ENCODE data around the gene LRP4.

LRP4 gene

GRCh38 chr11:46846510-46846830 lies 71.9 kb downstream of the LRP4 start:
- 0 out of 2 replicates have a peak, but pooled peaks cover 4% of the 10 kb centered on the region for H3K36me3 ChIP-seq (ENCODE audit: control insufficient read depth, insufficient read depth, low read length)
- no peaks in the 10 kb centered on the region for H3K9me3 ChIP-seq (ENCODE audit: control insufficient read depth, insufficient read depth, low read depth, low read length)
- H3K4me3 ChIP-seq (ENCODE audit: low read depth, low read length) = peak overlapping the region; percentile 96
- H3K27me3 ChIP-seq (ENCODE audit: control insufficient read depth, insufficient read depth, low read length) = peaks cover 27% of the 10 kb centered on the region
- peaks cover 28% of the 10 kb centered on the region for H3K4me1 ChIP-seq (ENCODE audit: control insufficient read depth, insufficient read depth, low read length)
- H3K27ac ChIP-seq (ENCODE audit: low read depth, low read length) = no peak overlapping the region
- peak overlapping the region; percentile 23 for H3K9ac ChIP-seq (ENCODE audit: low read length)

- H3K9me3 ChIP-seq (ENCODE audit: control insufficient read depth, insufficient read depth, low read depth, low read length) = no peaks in the 10 kb centered on the region
- H3K9ac ChIP-seq (ENCODE audit: low read length) = peak within 1 kb of the TSS; percentile 93
- peak within 1 kb of the TSS; percentile 96 for H3K4me3 ChIP-seq (ENCODE audit: low read depth, low read length)
- H3K27me3 ChIP-seq (ENCODE audit: control insufficient read depth, insufficient read depth, low read length) = peaks cover 27% of the 10 kb centered on the region
- H3K36me3 ChIP-seq (ENCODE audit: control insufficient read depth, insufficient read depth, low read length) = 0 out of 2 replicates have a peak, but pooled peaks cover 8% of the 10 kb centered on the region
- peaks cover 23% of the 10 kb centered on the region for H3K4me1 ChIP-seq (ENCODE audit: control insufficient read depth, insufficient read depth, low read length)
- peak within 1 kb of the TSS; percentile 80; the same call in 1 of the 2 replicates for H3K27ac ChIP-seq (ENCODE audit: low read depth, low read length)
Observed at GRCh38 chr11:46845740-46846509, 72.4 kb downstream of the LRP4 start, which contains the start of gene CKAP5. TSS of gene CKAP5 (minus strand) at chr11:46846280. CDS start at chr11:46821231, 25,049 bp downstream.

- 0 out of 2 replicates have a peak, but pooled peaks cover 8% of the 10 kb centered on the region for H3K36me3 ChIP-seq (ENCODE audit: control insufficient read depth, insufficient read depth, low read length)
- no peaks in the 10 kb centered on the region for H3K9me3 ChIP-seq (ENCODE audit: control insufficient read depth, insufficient read depth, low read depth, low read length)
- H3K4me1 ChIP-seq (ENCODE audit: control insufficient read depth, insufficient read depth, low read length) = peaks cover 19% of the 10 kb centered on the region
- peak overlapping the region; percentile 93 for H3K9ac ChIP-seq (ENCODE audit: low read length)
- H3K27me3 ChIP-seq (ENCODE audit: control insufficient read depth, insufficient read depth, low read length) = peaks cover 26% of the 10 kb centered on the region
- no peak overlapping the region for H3K27ac ChIP-seq (ENCODE audit: low read depth, low read length)
- H3K4me3 ChIP-seq (ENCODE audit: low read depth, low read length) = peak overlapping the region; percentile 96
Observed at GRCh38 chr11:46845440-46845739, 73.0 kb downstream of the LRP4 start.

- H3K27ac ChIP-seq (ENCODE audit: low read depth, low read length) = no peak overlapping the region
Observed at GRCh38 chr11:46840116-46840515, 78.2 kb downstream of the LRP4 start.

GRCh38 chr11:46838501-46838900 lies 79.8 kb downstream of the LRP4 start:
- Histone ChIP-seq H3K9ac (ENCODE audit: low read length) (no peak overlapping the region), H3K4me1 (ENCODE audit: control insufficient read depth, insufficient read depth, low read length) (peaks cover 24% of the 10 kb centered on the region), H3K36me3 (ENCODE audit: control insufficient read depth, insufficient read depth, low read length) (peaks cover 8% of the 10 kb centered on the region; the same call in 1 of the 2 replicates), H3K4me3 (ENCODE audit: low read depth, low read length) (no peak overlapping the region), H3K9me3 (ENCODE audit: control insufficient read depth, insufficient read depth, low read depth, low read length) (no peaks in the 10 kb centered on the region), H3K27ac (ENCODE audit: low read depth, low read length) (no peak overlapping the region), H3K27me3 (ENCODE audit: control insufficient read depth, insufficient read depth, low read length) (no peaks in the 10 kb centered on the region)

More at GRCh38 chr11:46840116-46840515, 78.2 kb downstream of the LRP4 start:
- no peak overlapping the region for H3K4me3 ChIP-seq (ENCODE audit: low read depth, low read length)
- no peak overlapping the region for H3K9ac ChIP-seq (ENCODE audit: low read length)
- peaks cover 8% of the 10 kb centered on the region; the same call in 1 of the 2 replicates for H3K36me3 ChIP-seq (ENCODE audit: control insufficient read depth, insufficient read depth, low read length)
- no peaks in the 10 kb centered on the region for H3K27me3 ChIP-seq (ENCODE audit: control insufficient read depth, insufficient read depth, low read length)
- H3K4me1 ChIP-seq (ENCODE audit: control insufficient read depth, insufficient read depth, low read length) = peaks cover 24% of the 10 kb centered on the region
- no peaks in the 10 kb centered on the region for H3K9me3 ChIP-seq (ENCODE audit: control insufficient read depth, insufficient read depth, low read depth, low read length)

- no peaks in the 10 kb centered on the region for H3K9me3 ChIP-seq (ENCODE audit: control insufficient read depth, insufficient read depth, low read depth, low read length)
- H3K36me3 ChIP-seq (ENCODE audit: control insufficient read depth, insufficient read depth, low read length) = peaks cover 8% of the 10 kb centered on the region; the same call in 1 of the 2 replicates
- no peaks in the 10 kb centered on the region for H3K27me3 ChIP-seq (ENCODE audit: control insufficient read depth, insufficient read depth, low read length)
- no peak overlapping the region for H3K9ac ChIP-seq (ENCODE audit: low read length)
- no peak overlapping the region for H3K4me3 ChIP-seq (ENCODE audit: low read depth, low read length)
- peaks cover 18% of the 10 kb centered on the region for H3K4me1 ChIP-seq (ENCODE audit: control insufficient read depth, insufficient read depth, low read length)
- no peak overlapping the region for H3K27ac ChIP-seq (ENCODE audit: low read depth, low read length)
Observed at GRCh38 chr11:46837860-46838259, 80.5 kb downstream of the LRP4 start.

GRCh38 chr11:46836870-46837269 lies 81.5 kb downstream of the LRP4 start:
- Histone ChIP-seq H3K27ac (ENCODE audit: low read depth, low read length) (no peak overlapping the region), H3K4me3 (ENCODE audit: low read depth, low read length) (no peak overlapping the region), H3K9me3 (ENCODE audit: control insufficient read depth, insufficient read depth, low read depth, low read length) (no peaks in the 10 kb centered on the region), H3K9ac (ENCODE audit: low read length) (no peak overlapping the region), H3K27me3 (ENCODE audit: control insufficient read depth, insufficient read depth, low read length) (no peaks in the 10 kb centered on the region), H3K36me3 (ENCODE audit: control insufficient read depth, insufficient read depth, low read length) (peaks cover 5% of the 10 kb centered on the region; the same call in 1 of the 2 replicates), H3K4me1 (ENCODE audit: control insufficient read depth, insufficient read depth, low read length) (peaks cover 13% of the 10 kb centered on the region; the same call in 1 of the 2 replicates)

GRCh38 chr11:46836431-46836830 lies 81.9 kb downstream of the LRP4 start:
- peaks cover 4% of the 10 kb centered on the region; the same call in 1 of the 2 replicates for H3K36me3 ChIP-seq (ENCODE audit: control insufficient read depth, insufficient read depth, low read length)
- H3K27ac ChIP-seq (ENCODE audit: low read depth, low read length) = no peak overlapping the region
- H3K4me3 ChIP-seq (ENCODE audit: low read depth, low read length) = no peak overlapping the region
- H3K9me3 ChIP-seq (ENCODE audit: control insufficient read depth, insufficient read depth, low read depth, low read length) = no peaks in the 10 kb centered on the region
- H3K4me1 ChIP-seq (ENCODE audit: control insufficient read depth, insufficient read depth, low read length) = peaks cover 13% of the 10 kb centered on the region; the same call in 1 of the 2 replicates
- H3K9ac ChIP-seq (ENCODE audit: low read length) = no peak overlapping the region
- H3K27me3 ChIP-seq (ENCODE audit: control insufficient read depth, insufficient read depth, low read length) = no peaks in the 10 kb centered on the region

- no peaks in the 10 kb centered on the region; the same call in 1 of the 2 replicates for H3K36me3 ChIP-seq (ENCODE audit: control insufficient read depth, insufficient read depth, low read length)
- H3K9ac ChIP-seq (ENCODE audit: low read length) = no peak overlapping the region
- no peaks in the 10 kb centered on the region for H3K9me3 ChIP-seq (ENCODE audit: control insufficient read depth, insufficient read depth, low read depth, low read length)
- H3K27ac ChIP-seq (ENCODE audit: low read depth, low read length) = no peak overlapping the region
- peaks cover 13% of the 10 kb centered on the region; the same call in 1 of the 2 replicates for H3K4me1 ChIP-seq (ENCODE audit: control insufficient read depth, insufficient read depth, low read length)
- H3K4me3 ChIP-seq (ENCODE audit: low read depth, low read length) = no peak overlapping the region
- H3K27me3 ChIP-seq (ENCODE audit: control insufficient read depth, insufficient read depth, low read length) = no peaks in the 10 kb centered on the region
Observed at GRCh38 chr11:46835897-46836296, 82.5 kb downstream of the LRP4 start.

- Histone ChIP-seq H3K27ac (ENCODE audit: low read depth, low read length) (no peak overlapping the region), H3K27me3 (ENCODE audit: control insufficient read depth, insufficient read depth, low read length) (no peaks in the 10 kb centered on the region), H3K9me3 (ENCODE audit: control insufficient read depth, insufficient read depth, low read depth, low read length) (no peaks in the 10 kb centered on the region), H3K4me3 (ENCODE audit: low read depth, low read length) (no peak overlapping the region), H3K4me1 (ENCODE audit: control insufficient read depth, insufficient read depth, low read length) (peaks cover 13% of the 10 kb centered on the region; the same call in 1 of the 2 replicates), H3K9ac (ENCODE audit: low read length) (no peak overlapping the region), H3K36me3 (ENCODE audit: control insufficient read depth, insufficient read depth, low read length) (no peaks in the 10 kb centered on the region)
Observed at GRCh38 chr11:46834821-46835220, 83.5 kb downstream of the LRP4 start.

- no peaks in the 10 kb centered on the region for H3K9me3 ChIP-seq (ENCODE audit: control insufficient read depth, insufficient read depth, low read depth, low read length)
- no peak overlapping the region for H3K9ac ChIP-seq (ENCODE audit: low read length)
- H3K27ac ChIP-seq (ENCODE audit: low read depth, low read length) = no peak overlapping the region
- no peaks in the 10 kb centered on the region for H3K36me3 ChIP-seq (ENCODE audit: control insufficient read depth, insufficient read depth, low read length)
- H3K4me1 ChIP-seq (ENCODE audit: control insufficient read depth, insufficient read depth, low read length) = peaks cover 17% of the 10 kb centered on the region
- H3K27me3 ChIP-seq (ENCODE audit: control insufficient read depth, insufficient read depth, low read length) = no peaks in the 10 kb centered on the region
- H3K4me3 ChIP-seq (ENCODE audit: low read depth, low read length) = no peak overlapping the region
Observed at GRCh38 chr11:46832511-46833214, 85.7 kb downstream of the LRP4 start.

Measured in HUES6 (cell line).